ENCODE results near the gene CPA4. TPM values are rescaled to one million over a fixed set of nuclear protein-coding genes. Genes with fewer than 3 reads are reported as not detected.

The CPA4 gene
- total RNA-seq, 6 experiments from 2014 or later: 5.8 to 23.2 (median 20.0) TPM

DNA sequence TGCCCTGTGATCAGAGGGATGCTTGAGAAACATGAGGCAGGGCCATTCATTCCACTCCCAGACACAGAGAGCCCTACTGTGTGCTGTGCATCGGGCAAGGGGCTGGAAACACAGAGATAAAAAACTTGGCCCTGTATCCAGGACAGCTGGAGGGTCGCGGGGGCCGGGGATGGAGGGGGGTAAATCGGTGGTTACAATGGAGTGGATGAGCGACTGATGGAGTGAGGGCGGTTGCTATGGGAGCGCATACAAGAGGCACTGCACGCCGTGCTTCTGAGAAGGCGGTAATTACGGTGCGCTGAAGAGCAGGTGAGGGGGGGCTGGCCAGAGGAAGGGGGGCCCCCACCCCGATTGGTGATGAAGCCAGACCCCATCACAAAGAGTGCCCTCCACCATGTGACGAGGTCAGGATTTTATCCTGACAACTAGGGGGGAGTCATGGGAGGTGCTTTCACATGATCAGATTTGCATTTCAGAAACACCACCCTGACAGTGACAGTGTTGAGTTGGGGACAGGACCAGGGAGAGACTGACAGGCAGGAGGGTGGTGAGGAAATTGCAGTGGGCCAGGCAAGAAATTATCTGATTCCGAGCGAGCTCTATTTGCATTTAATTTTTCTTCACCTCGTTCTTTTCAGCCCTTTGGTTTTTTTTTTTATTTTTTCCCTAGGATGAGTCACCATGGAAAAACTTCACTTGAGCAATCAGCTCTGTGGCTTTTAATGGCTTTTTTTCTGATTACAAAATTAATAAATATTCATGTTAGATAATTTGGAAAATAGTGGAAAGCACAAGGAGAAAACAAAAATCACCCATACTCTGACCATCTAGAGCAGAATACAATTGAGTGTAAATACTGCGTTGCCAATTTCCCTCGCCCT is 59.5 kb downstream of the CPA4 start:
- H3K4me1 Mint-ChIP-seq (ENCODE audit: low read depth): peaks cover 72% of the 10 kb centered on the region
- peaks cover 20% of the 10 kb centered on the region for H3K27me3 Mint-ChIP-seq (ENCODE audit: insufficient read depth)
- no peaks in the 10 kb centered on the region; the same call in 1 of the 2 replicates for H3K36me3 Mint-ChIP-seq (ENCODE audit: low read depth)
- H3K27ac Mint-ChIP-seq: peak overlapping the region; percentile 10
- no peaks in the 10 kb centered on the region for H3K9me3 Mint-ChIP-seq
- DNase-seq: peak; percentile 41
- TF ChIP-seq, protein P1, sequence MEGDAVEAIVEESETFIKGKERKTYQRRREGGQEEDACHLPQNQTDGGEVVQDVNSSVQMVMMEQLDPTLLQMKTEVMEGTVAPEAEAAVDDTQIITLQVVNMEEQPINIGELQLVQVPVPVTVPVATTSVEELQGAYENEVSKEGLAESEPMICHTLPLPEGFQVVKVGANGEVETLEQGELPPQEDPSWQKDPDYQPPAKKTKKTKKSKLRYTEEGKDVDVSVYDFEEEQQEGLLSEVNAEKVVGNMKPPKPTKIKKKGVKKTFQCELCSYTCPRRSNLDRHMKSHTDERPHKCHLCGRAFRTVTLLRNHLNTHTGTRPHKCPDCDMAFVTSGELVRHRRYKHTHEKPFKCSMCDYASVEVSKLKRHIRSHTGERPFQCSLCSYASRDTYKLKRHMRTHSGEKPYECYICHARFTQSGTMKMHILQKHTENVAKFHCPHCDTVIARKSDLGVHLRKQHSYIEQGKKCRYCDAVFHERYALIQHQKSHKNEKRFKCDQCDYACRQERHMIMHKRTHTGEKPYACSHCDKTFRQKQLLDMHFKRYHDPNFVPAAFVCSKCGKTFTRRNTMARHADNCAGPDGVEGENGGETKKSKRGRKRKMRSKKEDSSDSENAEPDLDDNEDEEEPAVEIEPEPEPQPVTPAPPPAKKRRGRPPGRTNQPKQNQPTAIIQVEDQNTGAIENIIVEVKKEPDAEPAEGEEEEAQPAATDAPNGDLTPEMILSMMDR (IDR thresholded peaks at IDR 0.05): no peak
- H3K4me3 Mint-ChIP-seq: peak overlapping the region; percentile 75

DNA sequence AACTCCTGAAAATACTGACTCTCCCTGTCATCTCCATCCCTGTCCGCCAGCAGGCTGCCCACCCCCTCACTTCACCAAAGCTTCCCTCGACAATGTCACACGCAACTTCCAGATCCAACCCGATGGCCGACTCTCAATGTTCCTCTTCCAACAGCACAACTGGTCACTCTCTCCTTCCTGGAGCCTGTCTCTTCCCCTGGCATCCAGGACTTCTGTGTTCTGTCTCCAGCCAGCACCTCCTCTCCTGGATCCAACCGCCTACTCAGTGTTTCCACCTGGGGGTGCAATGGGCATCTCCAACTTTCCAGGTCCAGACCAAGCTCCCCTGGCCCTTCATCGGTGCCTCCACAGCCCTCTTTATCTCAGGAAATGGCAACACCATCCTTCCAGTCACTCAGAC is 60.2 kb downstream of the CPA4 start:
- peaks cover 20% of the 10 kb centered on the region for H3K27me3 Mint-ChIP-seq (ENCODE audit: insufficient read depth)
- H3K27ac Mint-ChIP-seq: peak overlapping the region; percentile 4; the same call in 1 of the 2 replicates
- no peak for DNase-seq
- peaks cover 80% of the 10 kb centered on the region for H3K4me1 Mint-ChIP-seq (ENCODE audit: low read depth)
- TF ChIP-seq, protein P1 (IDR thresholded peaks at IDR 0.05): 0 out of 2 replicates have a peak, but pooled peaks have one; percentile 5
- H3K36me3 Mint-ChIP-seq (ENCODE audit: low read depth): no peaks in the 10 kb centered on the region; the same call in 1 of the 2 replicates
- peak overlapping the region; percentile 75; the same call in 1 of the 2 replicates for H3K4me3 Mint-ChIP-seq
- H3K9me3 Mint-ChIP-seq: no peaks in the 10 kb centered on the region

DNA sequence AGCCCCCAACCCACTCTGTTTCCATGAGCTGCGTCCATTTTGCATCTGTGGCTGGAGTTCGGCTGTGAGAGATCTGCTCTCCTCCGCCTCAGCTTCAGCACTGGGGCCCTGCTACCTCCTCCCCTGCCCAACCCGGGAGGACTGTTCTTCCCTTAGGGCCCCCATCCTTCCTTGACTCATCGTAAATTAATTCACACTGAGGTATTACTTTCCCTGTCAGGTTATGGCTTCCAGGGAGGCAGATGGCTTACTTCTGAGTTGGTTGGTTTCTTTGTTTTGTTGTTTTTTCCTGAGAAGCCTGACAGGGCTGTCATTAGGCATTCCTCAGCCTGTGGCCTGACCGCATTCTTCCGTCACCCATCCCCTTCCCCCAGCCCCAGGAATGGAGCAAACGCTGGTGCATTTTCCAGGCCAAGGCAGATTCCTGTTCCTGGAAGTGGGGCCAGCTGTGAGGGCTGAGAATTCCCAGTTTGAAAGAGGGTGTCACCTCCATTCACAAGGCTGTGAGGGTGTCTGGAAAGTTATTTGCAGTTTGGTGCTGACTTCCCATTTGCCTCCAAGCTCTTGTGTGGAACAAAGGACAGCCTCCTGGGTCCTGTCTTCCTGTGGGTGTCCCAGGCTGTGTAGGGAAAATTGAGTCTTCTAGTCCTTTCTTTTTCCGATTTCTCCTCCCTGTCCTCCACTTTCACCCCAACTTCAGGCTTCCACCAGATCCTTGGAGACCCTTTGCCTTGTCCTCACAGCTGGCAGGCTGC is 63.3 kb downstream of the CPA4 start:
- TF ChIP-seq, protein P1 (IDR thresholded peaks at IDR 0.05): no peak
- peaks cover 18% of the 10 kb centered on the region for H3K27me3 Mint-ChIP-seq (ENCODE audit: insufficient read depth)
- H3K4me1 Mint-ChIP-seq (ENCODE audit: low read depth): peaks cover 68% of the 10 kb centered on the region
- peak overlapping the region; percentile 98 for H3K27ac Mint-ChIP-seq
- H3K4me3 Mint-ChIP-seq: peak overlapping the region; percentile 82
- peaks cover 28% of the 10 kb centered on the region for H3K9me3 Mint-ChIP-seq
- peak; percentile 97 for DNase-seq
- H3K36me3 Mint-ChIP-seq (ENCODE audit: low read depth): peaks cover 21% of the 10 kb centered on the region

DNA sequence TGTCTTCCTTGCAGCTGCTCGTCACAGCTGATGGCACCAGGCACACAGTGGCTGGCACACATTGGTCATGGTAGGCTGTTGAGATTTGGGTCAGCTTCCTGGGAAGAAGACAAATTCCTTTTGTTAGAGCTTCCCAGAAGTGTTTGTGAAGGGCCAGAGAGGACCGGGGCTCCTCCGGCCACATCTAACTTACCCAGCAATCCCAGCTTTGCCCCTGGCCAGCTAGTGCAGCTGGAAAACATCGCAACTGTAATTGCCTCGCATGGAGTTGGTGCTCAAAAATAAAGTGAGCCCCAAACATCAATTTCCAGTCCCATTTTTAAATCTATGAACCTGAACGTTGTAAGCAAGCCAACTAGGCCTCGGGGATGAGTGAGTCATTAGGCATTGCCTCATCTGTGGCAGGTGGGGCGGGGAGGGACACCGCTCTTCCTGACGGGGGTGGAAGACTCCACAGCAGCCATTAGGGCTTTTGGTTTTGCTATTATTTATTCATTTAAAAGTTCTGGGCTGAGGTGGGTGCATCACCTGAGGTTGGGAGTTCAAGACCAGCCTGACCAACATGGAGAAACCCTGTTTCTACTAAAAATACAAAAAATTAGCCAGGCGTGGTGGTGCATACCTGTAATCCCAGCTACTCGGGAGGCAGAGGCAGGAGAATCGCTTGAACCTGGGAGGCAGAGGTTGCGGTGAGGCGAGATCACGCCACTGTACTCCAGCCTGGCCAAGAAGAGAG is 64.1 kb downstream of the CPA4 start:
- peaks cover 61% of the 10 kb centered on the region for H3K4me1 Mint-ChIP-seq (ENCODE audit: low read depth)
- TF ChIP-seq, protein P1 (IDR thresholded peaks at IDR 0.05): no peak
- peak; percentile 75 for DNase-seq
- peaks cover 30% of the 10 kb centered on the region for H3K9me3 Mint-ChIP-seq
- H3K27me3 Mint-ChIP-seq (ENCODE audit: insufficient read depth): peaks cover 18% of the 10 kb centered on the region
- H3K27ac Mint-ChIP-seq: peak overlapping the region; percentile 98
- H3K4me3 Mint-ChIP-seq: peak overlapping the region; percentile 82
- H3K36me3 Mint-ChIP-seq (ENCODE audit: low read depth): peaks cover 23% of the 10 kb centered on the region

DNA sequence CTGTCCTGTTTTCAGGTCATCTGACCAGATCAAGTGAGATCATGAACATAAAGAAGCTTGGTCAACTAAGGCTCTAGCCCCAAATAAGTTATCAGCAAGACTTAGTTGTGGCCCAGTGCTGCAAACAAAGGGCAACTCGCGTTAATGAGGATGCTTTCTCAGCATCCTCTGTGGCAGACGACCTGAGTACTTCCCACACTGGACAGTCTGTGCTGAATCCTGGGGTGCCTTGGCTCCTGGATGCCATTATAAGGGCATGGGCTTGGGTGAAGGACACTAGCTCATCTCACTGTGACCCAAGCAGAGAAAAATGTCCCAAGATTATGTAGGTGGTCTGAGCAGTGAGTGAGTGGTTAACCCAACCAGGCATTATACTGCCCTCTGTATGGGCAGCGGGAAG is 65.5 kb downstream of the CPA4 start:
- peaks cover 30% of the 10 kb centered on the region for H3K9me3 Mint-ChIP-seq

More for the DNA sequence above, 65.5 kb downstream of the CPA4 start:
- TF ChIP-seq, protein P1 (IDR thresholded peaks at IDR 0.05): no peak
- DNase-seq: no peak
- Mint-ChIP-seq H3K27me3 (ENCODE audit: insufficient read depth) (peaks cover 15% of the 10 kb centered on the region), H3K4me3 (no peak overlapping the region), H3K27ac (no peak overlapping the region), H3K36me3 (ENCODE audit: low read depth) (peaks cover 23% of the 10 kb centered on the region), H3K4me1 (ENCODE audit: low read depth) (peaks cover 56% of the 10 kb centered on the region)
